ENCODE data around the gene ANKRD66. TPM values are rescaled to one million over a fixed set of nuclear protein-coding genes. Genes with fewer than 3 reads are reported as not detected.

ANKRD66 gene
- total and polyA plus RNA-seq, 8 donors, result 0.73 to 20.5 TPM; not detected in 6

- H3K27me3 ChIP-seq, result peaks cover 0 to 6% (median 0%) of the 10 kb centered on the region in 3 donors
- no peaks in the 10 kb centered on the region for H3K36me3 ChIP-seq
- no peak overlapping the region for H3K27ac ChIP-seq
- TF ChIP-seq CTCF (IDR thresholded peaks at IDR 0.05), result no peak
- TF ChIP-seq EP300 (IDR thresholded peaks at IDR 0.05), result no peak
- no peak for TF ChIP-seq POLR2A (IDR thresholded peaks at IDR 0.05)
- H3K4me3 ChIP-seq, result no peak overlapping the region
- no peaks in the 10 kb centered on the region for H3K4me1 ChIP-seq
- no peaks in the 10 kb centered on the region for H3K9me3 ChIP-seq
- DNase-seq, result no peak
- intact Hi-C loops (cut with DNase I; ENCODE audit: low total_unique reads), result no loop called here
These were observed 31.6 kb upstream of the ANKRD66 start for GRCh38 chr6:46715141-46715540.

- WGBS, 5 donors, result 27 to 71% (median 29%) methylated on average over 1 of the region's 1 CpG
These were observed 27.6 kb upstream of the ANKRD66 start for GRCh38 chr6:46719099-46719498.

GRCh38 chr6:46720401-46720800 lies 26.3 kb upstream of the ANKRD66 start:
- 71 to 93% (median 87%) methylated on average over 1 of the region's 1 CpG for WGBS, 5 donors

More at GRCh38 chr6:46719099-46719498, 27.6 kb upstream of the ANKRD66 start:
- H3K36me3 ChIP-seq, result no peaks in the 10 kb centered on the region
- no peaks in the 10 kb centered on the region for H3K4me1 ChIP-seq
- H3K27me3 ChIP-seq, result peaks cover 0 to 8% (median 0%) of the 10 kb centered on the region in 3 donors
- no peak overlapping the region for H3K4me3 ChIP-seq
- H3K27ac ChIP-seq, result no peak overlapping the region
- DNase-seq, result peak in 1 of 2 donors; percentile 10
- no peaks in the 10 kb centered on the region for H3K9me3 ChIP-seq
- TF ChIP-seq EP300 (IDR thresholded peaks at IDR 0.05), result no peak
- intact Hi-C loops (cut with DNase I; ENCODE audit: low total_unique reads), result no loop called here

GRCh38 chr6:46729787-46730326 lies 16.9 kb upstream of the ANKRD66 start:
- 58 to 96% (median 75%) methylated on average over 1 of the region's 1 CpG for WGBS, 5 donors
- peaks cover 0 to 20% (median 2%) of the 10 kb centered on the region in 3 donors for H3K27me3 ChIP-seq

More at GRCh38 chr6:46720401-46720800, 26.3 kb upstream of the ANKRD66 start:
- intact Hi-C loops (cut with DNase I; ENCODE audit: low total_unique reads), result no loop called here
- H3K27me3 ChIP-seq, result peaks cover 0 to 8% (median 0%) of the 10 kb centered on the region in 3 donors
- H3K36me3 ChIP-seq, result no peaks in the 10 kb centered on the region
- H3K4me3 ChIP-seq, result no peak overlapping the region
- H3K9me3 ChIP-seq, result no peaks in the 10 kb centered on the region
- TF ChIP-seq EP300 (IDR thresholded peaks at IDR 0.05), result no peak
- no peak for TF ChIP-seq POLR2AphosphoS5 (IDR thresholded peaks at IDR 0.05)
- no peak for TF ChIP-seq POLR2A (IDR thresholded peaks at IDR 0.05)
- no peak for TF ChIP-seq CTCF (IDR thresholded peaks at IDR 0.05)
- DNase-seq, result no peak
- H3K4me1 ChIP-seq, result no peaks in the 10 kb centered on the region
- H3K27ac ChIP-seq, result no peak overlapping the region

More at GRCh38 chr6:46729787-46730326, 16.9 kb upstream of the ANKRD66 start:
- Histone ChIP-seq H3K9me3 (no peaks in the 10 kb centered on the region), H3K4me1 (peaks cover under 1 to 6% (median 5%) of the 10 kb centered on the region in 4 donors), H3K4me3 (no peak overlapping the region), H3K36me3 (no peaks in the 10 kb centered on the region), H3K27ac (no peak overlapping the region)
- intact Hi-C loops (cut with DNase I; ENCODE audit: low total_unique reads), result no loop called here
- TF ChIP-seq POLR2AphosphoS5 (IDR thresholded peaks at IDR 0.05) (no peak), EP300 (IDR thresholded peaks at IDR 0.05) (no peak), POLR2A (IDR thresholded peaks at IDR 0.05) (no peak), CTCF (IDR thresholded peaks at IDR 0.05) (no peak)
- DNase-seq, result no peak

All from stomach (tissue), 9 donors.